HepG2 (cell line): ENCODE data around the gene COQ9. TPM values are rescaled to one million over a fixed set of nuclear protein-coding genes. Genes with fewer than 3 reads are reported as not detected.

ENCODE experiments used
- AGO1 ChIP-seq: fragments of 200-400 bp; formaldehyde crosslinking; IDR thresholded peaks from 2 replicates; pipeline ENCODE4 v1.6.1; 2017; ENCODE audit warnings: mild to moderate bottlenecking, low read depth, low read length, moderate library complexity; ENCODE audit not compliant: poor library complexity, severe bottlenecking
- ARNT ChIP-seq: fragments of 450-650 bp; IDR thresholded peaks from 2 replicates; pipeline ENCODE4 v1.6.1; 2017
- ATRX ChIP-seq: sonication (generic); formaldehyde crosslinking; IDR thresholded peaks from 2 replicates; pipeline ENCODE4 v1.4.0; 2020; ENCODE audit warnings: missing genetic modification reagents, borderline replicate concordance
- CBX1 ChIP-seq: IDR thresholded peaks from one replicate; pipeline ENCODE4 v1.6.1; 2016; ENCODE audit warnings: antibody characterized with exemption, low read depth
- HMGA1 ChIP-seq: sonication (generic); formaldehyde crosslinking; conservative IDR thresholded peaks from 2 replicates; pipeline ENCODE4 v1.4.0; 2020; ENCODE audit warnings: missing genetic modification reagents
- HNRNPUL1 ChIP-seq: fragments of 200-400 bp; formaldehyde crosslinking; IDR thresholded peaks from 2 replicates; pipeline ENCODE4 v1.6.1; 2017; ENCODE audit warnings: low read depth, mild to moderate bottlenecking, low read length, moderate library complexity
- KDM5A ChIP-seq: fragments of 200-600 bp; sonication (generic); IDR thresholded peaks from 2 replicates; pipeline ENCODE4 v1.7.0; 2018; ENCODE audit warnings: antibody characterized with exemption, mild to moderate bottlenecking, low read length, borderline replicate concordance
- REXO4 ChIP-seq: sonication (generic); formaldehyde crosslinking; IDR thresholded peaks from 2 replicates; pipeline ENCODE4 v1.8.0; 2022; ENCODE audit warnings: missing genetic modification reagents, mild to moderate bottlenecking, borderline replicate concordance
- ZFP37 ChIP-seq: sonication (generic); formaldehyde crosslinking; IDR thresholded peaks from 2 replicates; pipeline ENCODE4 v1.4.0; 2020; ENCODE audit warnings: missing genetic modification reagents, borderline replicate concordance
- ZNF83 ChIP-seq: sonication (generic); formaldehyde crosslinking; IDR thresholded peaks from 2 replicates; pipeline ENCODE4 v1.4.0; 2020; ENCODE audit warnings: missing genetic modification reagents, mild to moderate bottlenecking, borderline replicate concordance
- ZNF879 ChIP-seq: sonication (generic); formaldehyde crosslinking; IDR thresholded peaks from 2 replicates; pipeline ENCODE4 v1.8.1; 2023; ENCODE audit warnings: missing genetic modification reagents
- ZSCAN25 ChIP-seq: sonication (generic); formaldehyde crosslinking; IDR thresholded peaks from 2 replicates; pipeline ENCODE4 v1.8.0; 2022; ENCODE audit warnings: mild to moderate bottlenecking, missing genetic modification reagents
- polyA plus RNA-seq, 8 experiments: library from polyadenylated mRNA; depleted of rRNA in 3 of 8; stranded (reverse) in 7 of 8; unstranded in 1 of 8; fragments of >200 nt; fragmentation: Illumina TruSeq in 4 of 8; extraction: Trizol in 4 of 8; gene quantifications; 2 replicates each; pipeline versions ENCODE4 v1.2.1 to v1.2.3, GENCODE V29; 2011 to 2016; ENCODE audit warnings: low read depth in 4 of 8, missing spikeins in 1 of 8, mixed read lengths in 1 of 8; ENCODE audit not compliant: insufficient read depth in 1 of 8
- total RNA-seq, 5 experiments: library from RNA; depleted of rRNA; stranded (reverse); fragments of >200 nt; fragmentation: Illumina TruSeq; extraction: Trizol; gene quantifications; 2 replicates each; pipeline ENCODE4 v1.2.3, GENCODE V29; 2016; ENCODE audit warnings: low read depth in 1 of 5
- TF ChIP-seq, protein P1 (sequence below): sonication (generic); formaldehyde crosslinking; IDR thresholded peaks from 2 replicates; pipeline ENCODE4 v1.5.1; 2020; ENCODE audit warnings: missing genetic modification reagents, mild to moderate bottlenecking, borderline replicate concordance
- TF ChIP-seq, protein P2 (sequence below): sonication (generic); formaldehyde crosslinking; IDR thresholded peaks from 2 replicates; pipeline ENCODE4 v1.5.0; 2020; ENCODE audit warnings: mild to moderate bottlenecking, missing genetic modification reagents
- TF ChIP-seq, protein P3 (sequence below): sonication (generic); formaldehyde crosslinking; conservative IDR thresholded peaks from 2 replicates; pipeline ENCODE4 v1.4.0; 2020; ENCODE audit warnings: mild to moderate bottlenecking, missing genetic modification reagents, moderate library complexity
- TF ChIP-seq, protein P4 (sequence below): sonication (generic); formaldehyde crosslinking; conservative IDR thresholded peaks from 2 replicates; pipeline ENCODE4 v1.4.0; 2020; ENCODE audit warnings: missing genetic modification reagents
- TF ChIP-seq, protein P5 (sequence below): sonication (generic); formaldehyde crosslinking; IDR thresholded peaks from 2 replicates; pipeline ENCODE4 v1.4.0; 2020; ENCODE audit warnings: missing genetic modification reagents; ENCODE audit errors: not compliant biosample characterization

The COQ9 gene
- total and polyA plus RNA-seq, 2 of the 13 experiments (the other 11 are each of a cell fraction or from before 2014, with no cell fraction given), result 57.5 to 108 TPM

DNA sequence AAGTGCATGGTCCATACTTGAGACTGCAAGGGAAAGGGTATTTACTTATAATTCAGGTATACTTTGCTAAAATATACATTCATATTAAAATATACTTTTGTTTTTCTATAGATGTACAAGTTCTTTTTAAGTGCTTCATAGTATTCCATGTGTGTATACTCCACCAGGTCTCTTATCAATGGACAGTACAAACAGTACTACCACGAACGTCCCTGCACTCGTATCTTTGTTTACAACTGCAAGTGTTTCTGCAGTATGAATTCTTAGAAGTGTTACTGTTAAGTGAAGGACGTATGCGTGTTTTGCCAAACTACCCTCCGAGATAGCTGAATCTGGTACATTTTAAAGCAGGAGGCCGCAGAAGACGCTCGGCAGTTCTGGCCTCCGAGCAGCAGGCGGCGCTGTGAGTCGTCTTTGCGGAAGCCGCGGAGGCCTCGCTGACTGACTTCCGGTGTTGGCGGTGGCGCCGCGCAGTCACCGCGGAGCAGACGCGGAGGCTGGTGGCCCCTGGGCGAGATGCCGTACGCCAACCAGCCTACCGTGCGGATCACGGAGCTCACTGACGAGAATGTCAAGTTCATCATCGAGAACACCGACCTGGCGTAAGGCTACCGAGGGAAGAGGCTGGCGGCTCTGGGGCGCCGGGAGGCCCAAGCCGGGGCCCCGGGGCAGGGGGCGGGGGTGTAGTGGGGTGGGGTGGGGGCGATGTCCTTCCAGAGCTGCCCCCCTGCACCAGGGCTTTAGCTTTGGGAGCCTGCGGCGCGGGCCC is 15.1 kb downstream of the COQ9 start, which contains the start of gene POLR2C (continued):
- peak; percentile 92 for TF ChIP-seq ZNF83
- TF ChIP-seq ARNT, result no peak
- TF ChIP-seq, protein P1, sequence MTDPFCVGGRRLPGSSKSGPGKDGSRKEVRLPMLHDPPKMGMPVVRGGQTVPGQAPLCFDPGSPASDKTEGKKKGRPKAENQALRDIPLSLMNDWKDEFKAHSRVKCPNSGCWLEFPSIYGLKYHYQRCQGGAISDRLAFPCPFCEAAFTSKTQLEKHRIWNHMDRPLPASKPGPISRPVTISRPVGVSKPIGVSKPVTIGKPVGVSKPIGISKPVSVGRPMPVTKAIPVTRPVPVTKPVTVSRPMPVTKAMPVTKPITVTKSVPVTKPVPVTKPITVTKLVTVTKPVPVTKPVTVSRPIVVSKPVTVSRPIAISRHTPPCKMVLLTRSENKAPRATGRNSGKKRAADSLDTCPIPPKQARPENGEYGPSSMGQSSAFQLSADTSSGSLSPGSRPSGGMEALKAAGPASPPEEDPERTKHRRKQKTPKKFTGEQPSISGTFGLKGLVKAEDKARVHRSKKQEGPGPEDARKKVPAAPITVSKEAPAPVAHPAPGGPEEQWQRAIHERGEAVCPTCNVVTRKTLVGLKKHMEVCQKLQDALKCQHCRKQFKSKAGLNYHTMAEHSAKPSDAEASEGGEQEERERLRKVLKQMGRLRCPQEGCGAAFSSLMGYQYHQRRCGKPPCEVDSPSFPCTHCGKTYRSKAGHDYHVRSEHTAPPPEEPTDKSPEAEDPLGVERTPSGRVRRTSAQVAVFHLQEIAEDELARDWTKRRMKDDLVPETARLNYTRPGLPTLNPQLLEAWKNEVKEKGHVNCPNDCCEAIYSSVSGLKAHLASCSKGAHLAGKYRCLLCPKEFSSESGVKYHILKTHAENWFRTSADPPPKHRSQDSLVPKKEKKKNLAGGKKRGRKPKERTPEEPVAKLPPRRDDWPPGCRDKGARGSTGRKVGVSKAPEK (CRISPR knock-in tag), result no peak
- peak; percentile 43; the same call in 1 of the 2 replicates for TF ChIP-seq ZSCAN25 (CRISPR knock-in tag)
- TF ChIP-seq KDM5A, result peak; percentile 84; the same call in 1 of the 2 replicates
- no peak; the same call in 1 of the 2 replicates for TF ChIP-seq ATRX (CRISPR knock-in tag)
- TF ChIP-seq ZFP37 (CRISPR knock-in tag), result peak; percentile 76; the same call in 1 of the 2 replicates
- TF ChIP-seq, protein P2, sequence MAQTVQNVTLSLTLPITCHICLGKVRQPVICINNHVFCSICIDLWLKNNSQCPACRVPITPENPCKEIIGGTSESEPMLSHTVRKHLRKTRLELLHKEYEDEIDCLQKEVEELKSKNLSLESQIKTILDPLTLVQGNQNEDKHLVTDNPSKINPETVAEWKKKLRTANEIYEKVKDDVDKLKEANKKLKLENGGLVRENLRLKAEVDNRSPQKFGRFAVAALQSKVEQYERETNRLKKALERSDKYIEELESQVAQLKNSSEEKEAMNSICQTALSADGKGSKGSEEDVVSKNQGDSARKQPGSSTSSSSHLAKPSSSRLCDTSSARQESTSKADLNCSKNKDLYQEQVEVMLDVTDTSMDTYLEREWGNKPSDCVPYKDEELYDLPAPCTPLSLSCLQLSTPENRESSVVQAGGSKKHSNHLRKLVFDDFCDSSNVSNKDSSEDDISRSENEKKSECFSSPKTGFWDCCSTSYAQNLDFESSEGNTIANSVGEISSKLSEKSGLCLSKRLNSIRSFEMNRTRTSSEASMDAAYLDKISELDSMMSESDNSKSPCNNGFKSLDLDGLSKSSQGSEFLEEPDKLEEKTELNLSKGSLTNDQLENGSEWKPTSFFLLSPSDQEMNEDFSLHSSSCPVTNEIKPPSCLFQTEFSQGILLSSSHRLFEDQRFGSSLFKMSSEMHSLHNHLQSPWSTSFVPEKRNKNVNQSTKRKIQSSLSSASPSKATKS (CRISPR knock-in tag), result no peak
- TF ChIP-seq HMGA1, result no peak
- TF ChIP-seq REXO4, result no peak
- TF ChIP-seq, protein P3, sequence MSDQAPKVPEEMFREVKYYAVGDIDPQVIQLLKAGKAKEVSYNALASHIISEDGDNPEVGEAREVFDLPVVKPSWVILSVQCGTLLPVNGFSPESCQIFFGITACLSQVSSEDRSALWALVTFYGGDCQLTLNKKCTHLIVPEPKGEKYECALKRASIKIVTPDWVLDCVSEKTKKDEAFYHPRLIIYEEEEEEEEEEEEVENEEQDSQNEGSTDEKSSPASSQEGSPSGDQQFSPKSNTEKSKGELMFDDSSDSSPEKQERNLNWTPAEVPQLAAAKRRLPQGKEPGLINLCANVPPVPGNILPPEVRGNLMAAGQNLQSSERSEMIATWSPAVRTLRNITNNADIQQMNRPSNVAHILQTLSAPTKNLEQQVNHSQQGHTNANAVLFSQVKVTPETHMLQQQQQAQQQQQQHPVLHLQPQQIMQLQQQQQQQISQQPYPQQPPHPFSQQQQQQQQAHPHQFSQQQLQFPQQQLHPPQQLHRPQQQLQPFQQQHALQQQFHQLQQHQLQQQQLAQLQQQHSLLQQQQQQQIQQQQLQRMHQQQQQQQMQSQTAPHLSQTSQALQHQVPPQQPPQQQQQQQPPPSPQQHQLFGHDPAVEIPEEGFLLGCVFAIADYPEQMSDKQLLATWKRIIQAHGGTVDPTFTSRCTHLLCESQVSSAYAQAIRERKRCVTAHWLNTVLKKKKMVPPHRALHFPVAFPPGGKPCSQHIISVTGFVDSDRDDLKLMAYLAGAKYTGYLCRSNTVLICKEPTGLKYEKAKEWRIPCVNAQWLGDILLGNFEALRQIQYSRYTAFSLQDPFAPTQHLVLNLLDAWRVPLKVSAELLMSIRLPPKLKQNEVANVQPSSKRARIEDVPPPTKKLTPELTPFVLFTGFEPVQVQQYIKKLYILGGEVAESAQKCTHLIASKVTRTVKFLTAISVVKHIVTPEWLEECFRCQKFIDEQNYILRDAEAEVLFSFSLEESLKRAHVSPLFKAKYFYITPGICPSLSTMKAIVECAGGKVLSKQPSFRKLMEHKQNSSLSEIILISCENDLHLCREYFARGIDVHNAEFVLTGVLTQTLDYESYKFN, result peak; percentile 60
- TF ChIP-seq, protein P4, sequence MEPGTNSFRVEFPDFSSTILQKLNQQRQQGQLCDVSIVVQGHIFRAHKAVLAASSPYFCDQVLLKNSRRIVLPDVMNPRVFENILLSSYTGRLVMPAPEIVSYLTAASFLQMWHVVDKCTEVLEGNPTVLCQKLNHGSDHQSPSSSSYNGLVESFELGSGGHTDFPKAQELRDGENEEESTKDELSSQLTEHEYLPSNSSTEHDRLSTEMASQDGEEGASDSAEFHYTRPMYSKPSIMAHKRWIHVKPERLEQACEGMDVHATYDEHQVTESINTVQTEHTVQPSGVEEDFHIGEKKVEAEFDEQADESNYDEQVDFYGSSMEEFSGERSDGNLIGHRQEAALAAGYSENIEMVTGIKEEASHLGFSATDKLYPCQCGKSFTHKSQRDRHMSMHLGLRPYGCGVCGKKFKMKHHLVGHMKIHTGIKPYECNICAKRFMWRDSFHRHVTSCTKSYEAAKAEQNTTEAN, result peak; percentile 85
- TF ChIP-seq, protein P5, sequence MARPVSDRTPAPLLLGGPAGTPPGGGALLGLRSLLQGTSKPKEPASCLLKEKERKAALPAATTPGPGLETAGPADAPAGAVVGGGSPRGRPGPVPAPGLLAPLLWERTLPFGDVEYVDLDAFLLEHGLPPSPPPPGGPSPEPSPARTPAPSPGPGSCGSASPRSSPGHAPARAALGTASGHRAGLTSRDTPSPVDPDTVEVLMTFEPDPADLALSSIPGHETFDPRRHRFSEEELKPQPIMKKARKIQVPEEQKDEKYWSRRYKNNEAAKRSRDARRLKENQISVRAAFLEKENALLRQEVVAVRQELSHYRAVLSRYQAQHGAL (CRISPR knock-in tag), result peak; percentile 94
- TF ChIP-seq ZNF879 (CRISPR knock-in tag), result no peak
- TF ChIP-seq HNRNPUL1, result no peak
- TF ChIP-seq CBX1, result peak; percentile 96
- TF ChIP-seq AGO1, result peak; percentile 84
